ENCODE measurements around the gene SNX25.

DNA sequence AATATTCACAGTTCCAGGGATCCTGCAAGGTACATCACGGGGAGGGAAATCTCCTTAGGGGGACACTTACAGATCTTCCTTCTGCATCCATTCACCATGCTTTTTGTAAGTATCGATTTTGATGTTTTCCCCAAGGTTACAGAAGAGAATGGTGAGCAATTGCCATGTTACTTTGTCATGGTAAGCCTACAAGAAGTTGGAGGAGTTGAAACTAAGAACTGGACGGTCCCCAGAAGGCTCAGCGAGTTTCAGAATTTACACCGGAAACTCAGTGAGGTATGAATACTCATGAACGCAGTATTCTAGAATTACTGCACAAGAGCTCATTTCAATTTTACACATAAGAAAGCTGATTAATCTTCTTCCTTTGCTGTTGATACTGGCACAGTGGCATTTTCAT is 132.4 kb downstream of the SNX25 start:
- TF ChIP-seq, protein P1, sequence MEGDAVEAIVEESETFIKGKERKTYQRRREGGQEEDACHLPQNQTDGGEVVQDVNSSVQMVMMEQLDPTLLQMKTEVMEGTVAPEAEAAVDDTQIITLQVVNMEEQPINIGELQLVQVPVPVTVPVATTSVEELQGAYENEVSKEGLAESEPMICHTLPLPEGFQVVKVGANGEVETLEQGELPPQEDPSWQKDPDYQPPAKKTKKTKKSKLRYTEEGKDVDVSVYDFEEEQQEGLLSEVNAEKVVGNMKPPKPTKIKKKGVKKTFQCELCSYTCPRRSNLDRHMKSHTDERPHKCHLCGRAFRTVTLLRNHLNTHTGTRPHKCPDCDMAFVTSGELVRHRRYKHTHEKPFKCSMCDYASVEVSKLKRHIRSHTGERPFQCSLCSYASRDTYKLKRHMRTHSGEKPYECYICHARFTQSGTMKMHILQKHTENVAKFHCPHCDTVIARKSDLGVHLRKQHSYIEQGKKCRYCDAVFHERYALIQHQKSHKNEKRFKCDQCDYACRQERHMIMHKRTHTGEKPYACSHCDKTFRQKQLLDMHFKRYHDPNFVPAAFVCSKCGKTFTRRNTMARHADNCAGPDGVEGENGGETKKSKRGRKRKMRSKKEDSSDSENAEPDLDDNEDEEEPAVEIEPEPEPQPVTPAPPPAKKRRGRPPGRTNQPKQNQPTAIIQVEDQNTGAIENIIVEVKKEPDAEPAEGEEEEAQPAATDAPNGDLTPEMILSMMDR (IDR thresholded peaks at IDR 0.05; ENCODE audit: low read length): no peak
- no peak for TF ChIP-seq EZH2 (IDR thresholded peaks at IDR 0.05; ENCODE audit: borderline replicate concordance, low read length)
